HG03457 (cell line): ENCODE measurements around the gene LYRM1.
"Not testable (repeated sequence)": the region's sequence is repeated elsewhere in the genome, so short reads cannot be mapped to it uniquely, and the experiment has no call there.

Experiments
- ATAC-seq: cut with Tn5 transposase; IDR thresholded peaks from one replicate; pipeline ENCODE4 v1.9.1; 2021; ENCODE audit warnings: moderate number of reproducible peaks; ENCODE audit not compliant: unreplicated experiment

The LYRM1 gene

DNA sequence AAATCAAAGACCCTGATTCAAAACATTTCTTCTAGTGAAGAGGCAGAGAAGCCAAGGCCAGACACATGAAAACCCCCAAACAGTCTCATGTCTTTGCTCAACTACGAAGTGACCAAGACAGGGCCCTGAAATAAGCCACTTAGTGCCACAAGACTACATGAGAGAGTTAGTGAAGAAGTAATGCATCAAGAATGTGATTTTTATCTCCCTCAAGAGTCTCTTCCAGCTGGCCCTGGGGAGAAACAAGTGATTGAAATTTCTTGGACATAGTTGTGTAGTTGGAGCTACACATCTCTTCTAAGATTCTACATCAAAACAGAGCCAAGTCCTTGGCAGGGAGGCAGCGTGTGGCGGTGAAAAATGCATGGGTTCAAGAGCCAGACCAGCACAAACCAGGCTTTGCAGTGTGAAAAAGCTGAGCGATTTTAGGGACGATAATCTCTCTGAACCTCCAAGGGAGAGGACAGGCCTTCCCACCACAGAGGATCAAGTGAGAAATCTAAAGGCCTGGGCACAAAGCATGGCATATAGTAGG lies 30.6 kb downstream of the LYRM1 start:
- ATAC-seq = no peak

DNA sequence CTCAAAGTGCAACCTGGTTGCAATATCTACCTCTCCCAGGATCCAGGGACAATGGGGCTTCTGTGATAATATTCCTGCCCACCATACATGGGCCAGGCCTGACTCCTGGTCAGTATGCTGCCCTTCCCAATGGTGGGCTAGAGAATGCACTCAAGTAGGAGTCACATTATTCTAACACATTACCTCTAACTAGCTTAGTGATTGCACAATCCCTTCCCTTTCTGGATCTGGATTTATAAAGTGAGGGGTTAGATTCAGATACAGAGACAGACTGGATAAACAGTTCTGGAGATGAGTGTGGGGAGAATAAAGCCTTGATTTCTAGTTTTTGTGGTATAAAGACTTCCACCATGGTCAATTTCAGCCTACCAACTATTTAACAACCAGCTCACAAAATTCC lies 33.0 kb downstream of the LYRM1 start:
- ATAC-seq = no peak

DNA sequence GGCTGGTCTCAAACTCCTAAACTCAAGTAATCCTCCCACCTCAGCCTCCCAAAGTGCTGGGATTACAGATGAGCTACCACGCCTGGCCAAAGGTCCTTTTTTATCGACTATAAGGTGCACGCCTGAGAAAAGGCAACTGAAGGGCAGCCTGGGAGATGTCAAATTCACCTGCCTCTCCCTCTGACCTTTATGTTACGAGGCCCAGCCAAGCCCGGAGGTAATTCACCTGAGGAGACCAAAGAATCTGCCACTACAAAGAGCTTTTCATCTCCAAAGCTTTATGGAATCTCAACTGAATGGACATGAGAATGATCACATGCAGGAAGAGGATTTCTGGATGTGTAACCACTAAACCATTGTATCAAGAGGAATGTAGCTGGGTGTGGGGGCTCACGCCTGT lies 37.2 kb downstream of the LYRM1 start:
- ATAC-seq = no peak

DNA sequence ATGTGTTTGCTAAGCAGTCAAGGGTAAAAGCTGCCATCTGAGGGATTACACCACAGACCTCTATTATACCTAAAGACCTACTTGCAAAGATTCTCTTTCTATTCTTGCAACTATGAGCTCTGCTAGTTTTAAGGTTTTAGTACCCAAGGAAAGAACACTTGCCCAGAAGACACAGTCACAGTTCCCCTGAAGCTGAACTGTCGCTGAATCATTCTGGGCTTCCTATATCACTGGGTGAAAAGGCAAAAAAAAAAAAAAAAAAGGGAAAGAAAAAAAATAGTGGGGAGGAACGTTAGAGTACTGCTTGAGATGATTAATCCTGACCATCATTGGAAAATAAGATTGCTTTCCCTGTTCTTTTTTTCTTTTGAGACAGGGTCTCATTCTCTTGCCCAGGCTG lies 37.9 kb downstream of the LYRM1 start:
- ATAC-seq = no peak

DNA sequence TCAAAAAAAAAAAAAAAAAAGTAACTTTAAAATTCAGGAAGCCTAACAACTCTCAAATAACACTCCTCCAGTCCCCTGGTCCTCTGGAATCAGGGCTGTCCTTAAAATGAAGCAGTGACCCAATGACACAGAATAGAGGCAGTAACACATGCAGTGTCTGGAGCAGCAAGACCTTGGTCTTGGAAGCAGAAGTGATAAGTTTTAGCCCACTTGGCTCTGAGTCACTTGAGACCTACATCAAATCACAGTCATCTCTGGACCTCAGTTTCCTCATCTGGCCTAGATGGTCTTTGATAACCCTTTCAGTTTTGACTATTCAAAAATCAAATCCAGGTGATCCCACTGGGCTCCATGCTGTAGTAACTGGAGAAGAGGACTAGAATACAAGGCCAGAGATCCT lies 39.0 kb downstream of the LYRM1 start:
- no peak for ATAC-seq

DNA sequence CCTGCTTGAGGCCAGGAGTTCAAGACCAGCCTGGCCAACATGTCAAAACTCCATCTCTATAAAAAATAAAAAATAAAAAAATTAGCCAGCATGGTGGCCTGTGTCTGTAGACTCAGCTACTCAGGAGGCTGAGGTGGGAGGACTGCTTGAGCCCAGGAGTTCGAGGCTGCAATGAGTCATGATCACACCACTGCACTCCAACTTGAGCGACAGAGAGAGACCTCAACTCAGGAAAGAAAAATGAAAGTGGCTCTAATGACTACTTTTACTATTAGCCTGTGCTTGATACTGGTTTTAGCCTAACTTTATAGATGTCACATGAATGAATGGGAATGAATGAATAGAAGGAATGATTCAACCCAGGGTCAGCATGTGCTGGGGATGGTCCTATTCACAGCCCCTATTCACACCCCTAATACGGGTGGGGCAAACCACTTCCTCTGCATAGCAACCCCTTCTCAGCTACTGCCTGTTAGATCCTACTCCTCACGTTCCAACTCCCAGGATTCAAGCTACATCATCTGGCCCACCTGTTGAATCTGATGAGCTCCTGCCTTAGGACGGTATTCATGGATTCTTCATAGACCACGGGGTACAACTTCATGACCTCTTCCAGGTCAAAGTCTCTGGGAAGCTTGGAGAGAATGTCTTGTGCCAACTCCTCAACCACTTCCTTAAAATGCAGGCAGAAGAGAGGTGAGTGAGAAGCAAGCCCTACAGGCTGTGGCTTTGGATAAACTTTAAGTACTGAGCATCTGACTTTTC lies 40.5 kb downstream of the LYRM1 start:
- no peak for ATAC-seq

DNA sequence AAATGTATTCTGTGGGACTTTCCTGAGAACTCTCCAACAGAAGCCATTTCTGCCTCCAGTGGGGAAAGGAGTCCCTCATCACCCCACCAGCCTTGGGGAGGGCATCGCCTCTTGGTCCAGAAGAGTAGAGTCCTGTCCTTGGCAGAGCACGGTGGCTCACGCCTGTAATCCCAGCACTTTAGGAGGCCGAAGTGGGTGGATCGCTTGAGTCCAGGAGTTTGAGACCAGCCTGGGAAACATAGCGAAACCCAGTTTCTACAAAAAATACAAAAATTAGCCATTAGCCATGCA lies 41.0 kb downstream of the LYRM1 start:
- no peak for ATAC-seq

DNA sequence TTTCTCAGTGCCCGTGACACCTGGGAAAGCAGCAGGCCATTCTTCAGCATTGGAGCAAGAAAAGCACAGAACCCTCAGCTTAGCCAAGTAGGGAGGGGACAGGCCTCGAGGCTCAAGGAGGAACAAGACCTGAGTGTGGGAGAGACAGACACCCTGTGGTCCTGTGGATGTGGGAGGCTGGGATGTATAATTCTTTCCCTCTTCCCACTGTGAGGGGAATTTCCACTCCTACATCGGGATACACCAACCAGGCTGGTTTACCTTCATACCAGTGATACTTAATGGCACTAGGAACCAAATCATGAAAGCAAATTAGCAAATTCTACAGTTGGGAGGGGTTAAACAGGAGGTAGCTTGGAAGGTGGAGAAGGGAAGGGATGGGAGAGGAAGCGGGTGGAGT lies 41.7 kb downstream of the LYRM1 start:
- ATAC-seq = no peak

DNA sequence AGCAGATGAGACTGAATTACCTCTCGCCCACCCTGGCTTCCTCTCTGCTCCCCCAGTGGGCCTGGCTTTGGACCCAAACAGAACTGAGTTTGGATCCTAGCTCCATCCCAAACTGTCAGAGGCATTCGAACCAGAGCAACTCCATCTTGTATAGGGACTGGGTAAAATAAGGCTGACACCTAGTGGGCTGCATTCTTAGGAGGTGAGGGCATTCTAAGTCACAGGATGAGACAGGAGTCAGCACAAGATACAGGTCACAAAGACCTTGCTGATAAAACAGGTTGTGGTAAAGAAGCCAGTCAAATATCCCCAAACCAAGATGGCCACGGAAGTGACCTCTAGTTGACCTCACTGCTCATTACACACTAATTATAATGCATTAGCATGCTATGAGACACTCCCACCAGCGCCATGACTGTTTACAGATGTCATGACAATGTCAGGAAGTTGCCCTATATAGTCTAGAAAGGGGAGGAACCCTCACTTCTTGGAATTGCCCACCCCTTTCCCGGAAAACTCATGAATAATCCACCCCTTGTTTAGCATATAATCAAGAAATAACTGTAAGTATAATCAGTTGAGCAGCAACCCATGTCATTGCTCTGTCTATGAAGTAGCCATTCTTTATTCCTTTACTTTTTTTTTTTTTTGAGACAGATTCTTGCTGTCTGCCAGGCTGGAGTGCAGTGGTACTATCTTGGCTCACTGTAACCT lies 44.4 kb downstream of the LYRM1 start:
- ATAC-seq = no peak

DNA sequence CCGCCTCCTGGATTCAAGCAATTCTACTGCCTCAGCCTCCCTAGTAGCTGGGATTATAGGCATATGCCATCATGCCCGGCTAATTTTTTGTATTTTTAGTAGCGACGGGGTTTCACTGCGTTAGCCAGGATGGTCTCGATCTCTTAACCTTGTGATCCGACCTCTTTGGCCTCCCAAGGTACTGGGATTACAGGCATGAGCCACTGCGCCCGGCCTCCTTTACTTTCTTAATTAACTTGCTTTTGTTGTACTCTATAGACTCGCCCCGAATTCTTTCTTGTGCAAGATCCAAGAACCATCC lies 45.0 kb downstream of the LYRM1 start:
- ATAC-seq = not testable (repeated sequence)

DNA sequence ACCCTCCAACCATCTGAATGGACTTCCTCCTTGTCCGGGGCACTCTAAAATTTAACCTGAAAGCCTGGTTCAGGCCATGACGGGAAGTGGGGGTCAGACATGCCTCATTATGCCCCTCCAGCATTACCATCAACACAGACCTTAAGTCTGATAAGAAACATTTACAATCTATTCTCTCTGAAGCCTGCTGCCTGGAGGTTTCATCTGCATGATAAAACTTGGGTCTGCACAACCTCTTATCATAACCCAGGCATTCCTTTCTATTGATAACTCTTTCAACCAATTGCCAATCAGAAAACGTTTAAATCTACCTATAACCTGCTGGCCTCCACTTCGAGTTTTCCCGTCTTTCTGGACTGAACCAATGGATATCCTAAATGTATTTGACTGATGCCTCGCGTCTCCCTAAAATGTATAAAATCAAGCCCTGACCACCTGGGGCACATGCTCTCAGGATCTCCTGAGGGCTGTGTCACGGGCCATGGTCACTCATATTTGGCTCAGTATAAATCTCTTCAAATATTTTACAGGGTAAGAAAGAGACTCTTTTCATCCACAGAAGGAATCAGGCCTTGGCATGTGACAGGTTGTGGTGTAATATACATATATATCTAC lies 45.6 kb downstream of the LYRM1 start:
- ATAC-seq = no peak

DNA sequence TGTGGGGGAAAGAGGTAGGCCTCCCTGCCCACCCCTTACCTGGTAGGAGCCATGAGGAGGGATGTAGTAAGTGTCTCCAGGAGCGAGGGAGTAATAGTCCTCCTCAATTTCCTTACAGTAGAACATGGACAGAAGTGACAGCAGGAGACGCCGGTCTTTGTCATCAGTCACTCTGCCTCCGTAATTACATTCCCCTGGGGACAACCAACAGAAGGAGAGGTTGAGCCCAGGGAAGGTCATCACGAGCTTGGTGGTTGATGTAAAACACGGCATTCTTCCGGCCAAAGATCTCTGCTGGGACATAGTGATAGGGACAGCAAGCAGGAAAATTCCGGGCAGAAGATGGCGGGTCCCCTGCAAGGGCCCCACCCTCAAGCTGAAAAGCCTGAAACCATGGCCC lies 47.9 kb downstream of the LYRM1 start:
- ATAC-seq = no peak

DNA sequence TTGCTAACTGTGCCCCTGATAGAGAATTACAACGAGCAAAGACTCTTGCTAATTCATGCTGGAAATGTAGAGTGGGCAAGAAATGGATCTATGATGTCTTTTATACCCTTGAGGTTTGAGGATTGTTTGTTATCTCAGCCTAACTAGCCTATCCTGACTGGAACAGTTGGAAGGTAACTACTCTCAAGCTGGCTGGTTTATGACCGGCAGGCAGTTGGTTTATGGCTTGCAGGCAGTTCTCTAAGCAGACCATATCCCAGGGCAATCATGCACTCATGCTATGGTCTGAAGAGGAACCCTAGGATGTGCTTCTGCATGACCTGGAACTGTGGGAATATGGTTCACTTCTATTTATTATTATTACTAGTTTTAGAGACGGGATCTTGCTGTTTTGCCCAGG lies 49.1 kb downstream of the LYRM1 start:
- no peak for ATAC-seq

DNA sequence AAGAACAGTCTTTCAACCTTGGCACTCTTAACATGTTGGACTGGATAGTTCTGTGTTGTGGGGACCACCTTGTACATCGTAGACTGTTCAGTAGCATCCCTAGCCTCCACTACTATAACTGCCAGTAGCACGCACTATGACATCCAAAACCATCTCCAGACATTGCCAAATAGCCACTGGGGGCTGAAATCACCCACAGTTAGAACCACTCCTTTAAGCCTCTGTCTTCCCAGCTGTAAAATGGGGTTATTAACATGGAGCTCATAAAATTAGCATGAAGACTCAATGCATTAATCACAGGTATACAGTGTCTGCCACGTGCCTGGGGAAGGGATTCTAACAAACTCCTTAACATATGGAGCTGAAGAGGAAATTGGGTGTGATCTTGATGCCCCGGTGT lies 49.7 kb downstream of the LYRM1 start:
- ATAC-seq = no peak

DNA sequence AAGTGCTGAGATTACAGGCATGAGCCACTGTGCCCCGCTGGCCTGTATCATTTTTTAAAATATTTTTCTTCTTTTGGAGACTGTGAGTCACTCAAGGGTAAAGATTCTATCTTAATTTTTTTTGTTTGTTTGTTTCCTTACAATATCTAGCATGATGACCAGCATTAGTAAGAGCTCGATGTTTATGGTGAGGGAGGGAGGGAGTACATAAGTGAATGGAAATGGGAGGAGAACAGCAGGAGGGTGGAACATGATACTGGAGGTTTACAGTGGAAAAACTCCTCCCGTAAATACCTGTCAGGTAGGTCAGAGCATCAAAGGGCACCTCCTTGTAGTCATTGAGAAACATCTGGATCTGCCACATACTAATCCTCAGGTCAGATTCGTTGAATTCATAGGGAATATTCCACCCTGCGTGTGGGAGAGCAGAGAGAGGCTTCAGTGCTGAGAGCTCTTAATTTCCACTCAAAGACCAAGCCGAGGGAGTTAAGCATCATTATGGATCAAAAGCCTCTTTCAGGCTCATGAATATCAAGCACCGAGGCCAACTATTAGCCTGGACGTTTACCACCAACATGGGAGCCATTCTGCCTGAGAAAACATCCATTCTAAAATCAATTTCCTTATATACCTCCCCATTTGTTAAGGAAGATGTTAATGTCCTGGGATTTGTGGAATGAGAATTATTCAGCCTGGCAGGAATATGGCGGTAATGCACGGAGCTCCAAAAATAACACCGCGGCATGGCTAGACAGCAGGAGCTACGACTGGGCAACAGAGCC lies 51.8 kb downstream of the LYRM1 start:
- no peak for ATAC-seq

DNA sequence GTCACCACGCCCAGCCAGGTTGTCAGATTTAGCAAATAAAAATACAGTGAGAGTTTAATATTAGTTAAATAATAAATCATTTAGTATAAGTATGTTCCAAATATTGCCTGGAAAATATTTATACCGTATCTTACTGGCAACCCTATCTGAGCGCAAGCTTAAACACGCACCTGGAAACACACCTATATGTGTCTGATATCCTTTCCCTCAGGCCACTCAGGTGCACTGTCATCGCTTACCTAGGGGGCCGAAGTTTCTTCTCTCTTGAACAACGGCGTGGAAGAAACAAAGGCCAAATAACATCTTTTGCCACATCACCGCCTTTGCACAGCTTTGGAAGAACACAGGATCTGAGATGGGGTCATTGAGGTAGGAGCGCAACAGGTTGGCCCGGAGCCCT lies 54.0 kb downstream of the LYRM1 start:
- no peak for ATAC-seq

DNA sequence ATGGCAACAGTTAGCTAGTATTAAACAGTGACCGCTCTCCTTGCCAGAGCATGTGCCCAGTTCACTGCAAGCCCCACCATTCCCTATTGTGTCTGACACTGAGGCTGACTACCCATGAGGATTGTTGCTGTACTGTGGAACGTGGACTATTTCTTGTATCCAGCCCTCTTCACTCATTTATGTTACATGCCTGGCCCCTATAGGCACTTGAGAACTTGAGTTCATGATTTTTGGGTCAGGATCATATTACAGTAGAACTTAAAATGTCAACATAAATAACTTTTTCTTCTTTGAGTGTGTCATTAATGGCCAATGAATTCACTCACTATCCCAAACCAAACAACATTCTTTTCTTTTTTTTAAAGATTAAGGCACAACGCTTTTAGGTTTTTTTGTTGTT lies 55.7 kb downstream of the LYRM1 start:
- ATAC-seq = no peak

DNA sequence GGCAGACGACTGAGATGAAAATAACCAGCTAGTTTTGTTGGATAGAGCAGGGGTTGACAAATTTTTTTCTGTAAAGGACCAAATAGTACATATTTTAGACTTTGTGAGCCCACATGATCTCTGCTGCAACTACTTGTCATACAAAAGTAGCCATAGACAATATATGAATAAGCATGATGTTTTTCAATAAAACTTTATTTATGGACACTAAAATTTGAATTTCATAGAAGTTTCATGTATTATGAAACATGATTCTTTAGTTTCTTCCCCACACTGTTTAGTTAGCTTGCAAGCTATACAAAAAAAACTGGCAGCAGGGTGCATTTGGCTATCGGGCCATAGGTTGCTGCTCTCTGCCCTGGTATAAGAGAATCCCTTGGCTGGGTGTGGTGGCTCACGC lies 56.6 kb downstream of the LYRM1 start:
- ATAC-seq = no peak

DNA sequence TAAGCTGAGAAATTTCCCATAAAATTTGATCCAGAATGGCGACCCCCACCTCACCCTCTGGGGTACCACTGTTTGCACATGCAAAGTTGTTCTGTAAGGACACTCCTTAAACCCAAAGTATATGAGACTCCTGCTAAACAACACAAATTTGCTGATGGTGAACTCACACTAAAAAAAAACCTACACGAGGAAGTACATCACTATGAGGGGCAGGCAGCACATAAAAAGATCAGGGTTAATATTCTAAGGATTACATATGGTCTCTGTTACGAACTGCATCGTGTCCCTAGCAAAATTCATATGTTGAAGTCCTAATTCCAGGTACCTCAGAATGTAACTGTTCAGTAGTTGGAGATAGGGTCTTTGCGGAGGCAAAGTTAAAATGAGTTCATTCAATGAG lies 60.3 kb downstream of the LYRM1 start:
- no peak for ATAC-seq

DNA sequence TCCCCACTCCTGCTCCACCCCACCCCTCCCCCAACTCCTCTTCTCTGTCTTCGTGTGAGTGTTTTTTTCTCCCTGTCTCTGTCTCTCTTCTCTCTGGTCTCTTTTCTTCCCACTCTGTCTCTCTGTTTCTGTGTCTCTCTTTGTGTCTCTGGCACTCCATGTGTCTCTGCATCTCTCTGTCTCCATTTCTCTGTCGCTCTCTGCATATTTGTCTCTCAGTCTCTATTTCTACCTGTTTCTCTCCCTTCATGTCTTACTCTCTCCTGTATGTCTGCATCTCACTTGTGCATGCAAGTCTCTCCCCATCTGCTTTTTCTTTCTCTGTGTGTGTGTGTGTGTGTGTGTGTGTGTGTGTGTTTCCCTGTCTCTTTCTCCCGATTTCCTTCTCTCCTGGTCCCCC lies 68.2 kb downstream of the LYRM1 start:
- ATAC-seq = no peak

DNA sequence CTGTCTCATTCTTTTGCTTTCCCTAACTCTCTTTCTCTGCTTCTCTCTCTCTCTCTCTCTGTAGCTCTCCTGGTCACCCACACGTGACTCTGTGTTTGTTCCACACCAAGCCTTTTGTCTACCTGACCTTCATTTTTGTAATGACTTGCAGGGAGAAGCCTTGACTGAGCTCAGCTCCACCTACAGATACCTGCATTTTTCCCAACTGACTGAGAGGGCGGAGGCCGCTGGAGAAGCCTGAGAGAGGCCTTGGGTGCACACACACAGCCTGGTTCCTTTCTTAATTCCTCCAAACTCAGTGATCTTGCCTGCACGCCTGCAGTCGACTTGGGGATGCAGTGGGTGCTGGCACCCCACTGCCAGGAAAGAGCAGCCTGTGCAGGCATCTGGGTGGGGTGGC lies 68.8 kb downstream of the LYRM1 start:
- no peak for ATAC-seq

DNA sequence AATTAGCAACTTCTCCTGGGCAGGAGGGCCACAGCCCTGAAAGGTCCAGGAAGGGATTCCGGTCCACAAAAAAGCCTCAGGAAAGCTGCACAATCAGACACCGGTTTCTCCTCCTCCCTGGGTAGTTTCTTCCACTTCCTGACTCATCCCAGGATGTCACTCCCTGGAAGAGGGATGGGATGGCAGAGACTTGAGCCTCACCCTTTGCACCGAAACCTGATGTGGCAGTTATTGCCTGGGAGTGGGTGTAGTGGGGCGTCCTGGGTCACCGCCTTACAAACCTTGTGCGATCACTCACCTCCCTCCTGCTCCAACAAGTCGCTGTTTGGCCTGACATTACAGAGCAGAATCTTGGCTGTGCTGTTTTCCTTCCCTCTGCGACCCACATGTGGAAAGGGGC lies 70.8 kb downstream of the LYRM1 start:
- no peak for ATAC-seq
